ENCODE results near the gene DUOX1. TPM values are rescaled to one million over a fixed set of nuclear protein-coding genes. Genes with fewer than 3 reads are reported as not detected.

DUOX1 gene
- total RNA-seq, 2 experiments from 2014 or later, result not detected

- no peaks in the 10 kb centered on the region for H3K36me3 Mint-ChIP-seq (ENCODE audit: low read depth)
- H3K9me3 Mint-ChIP-seq, result no peaks in the 10 kb centered on the region
- H3K27me3 Mint-ChIP-seq, result peaks cover 22% of the 10 kb centered on the region
- H3K4me1 Mint-ChIP-seq, result peaks cover 12% of the 10 kb centered on the region
- CTCF ChIA-PET, result interaction anchor here (0.7 to 2.1 kb wide), 5 partner anchors 11 to 24 kb away, joined by 3 to 13 read pairs (median 3); no protein-coding TSS in a partner anchor
- no peak for DNase-seq
- H3K27ac Mint-ChIP-seq, result peak overlapping the region; percentile 73
- POLR2A ChIA-PET, result interaction anchor here (0.7 kb wide), 1 partner anchor 215 kb away, joined by 3 read pairs; a partner anchor contains a TSS
- H3K4me3 Mint-ChIP-seq, result peak overlapping the region; percentile 64
Observed at GRCh38 chr15:45186771-45187577, 57.2 kb downstream of the DUOX1 start.

- ChIA-PET CTCF (interaction anchor here (1.0 kb wide), 1 partner anchor 17 kb away, joined by 4 read pairs; no protein-coding TSS in a partner anchor), POLR2A (interaction anchor here (0.9 kb wide), 1 partner anchor 12 kb away, joined by 3 read pairs; no protein-coding TSS in a partner anchor)
- Mint-ChIP-seq H3K36me3 (ENCODE audit: low read depth) (no peaks in the 10 kb centered on the region), H3K27me3 (peaks cover 22% of the 10 kb centered on the region), H3K9me3 (no peaks in the 10 kb centered on the region), H3K27ac (no peak overlapping the region), H3K4me1 (peaks cover 12% of the 10 kb centered on the region), H3K4me3 (no peak overlapping the region)
- DNase-seq, result no peak
Observed at GRCh38 chr15:45187578-45187893, 57.7 kb downstream of the DUOX1 start.

- peak; percentile 39 for DNase-seq
- ChIA-PET CTCF (interaction anchor here (0.6 to 1.8 kb wide), 4 partner anchors 12 to 72 kb away, joined by 3 to 5 read pairs (median 4); no protein-coding TSS in a partner anchor), POLR2A (interaction anchor here (0.9 kb wide), 1 partner anchor 13 kb away, joined by 3 read pairs; no protein-coding TSS in a partner anchor)
- Mint-ChIP-seq H3K4me3 (peak within 1 kb of the TSS; percentile 74), H3K27ac (peak within 1 kb of the TSS; percentile 73), H3K9me3 (no peaks in the 10 kb centered on the region), H3K27me3 (peaks cover 22% of the 10 kb centered on the region), H3K4me1 (peaks cover 12% of the 10 kb centered on the region), H3K36me3 (ENCODE audit: low read depth) (no peaks in the 10 kb centered on the region)
Observed at GRCh38 chr15:45187894-45188830, 58.4 kb downstream of the DUOX1 start, which contains the start of gene SHF. Gene SHF (minus strand): TSS chr15:45187966. CDS start chr15:45187951, 15 bp downstream.

- no peak overlapping the region for H3K27ac Mint-ChIP-seq
- ChIA-PET CTCF (interaction anchor here (0.6 to 1.5 kb wide), 15 partner anchors 7 to 233 kb away, joined by 3 to 13 read pairs (median 4); no protein-coding TSS in a partner anchor), POLR2A (interaction anchor here (0.6 kb wide), 1 partner anchor 11 kb away, joined by 3 read pairs; no protein-coding TSS in a partner anchor)
- no peak for DNase-seq
- H3K27me3 Mint-ChIP-seq, result peaks cover 2% of the 10 kb centered on the region
- no peak overlapping the region for H3K4me3 Mint-ChIP-seq
- peaks cover 20% of the 10 kb centered on the region for H3K4me1 Mint-ChIP-seq
- H3K36me3 Mint-ChIP-seq (ENCODE audit: low read depth), result no peaks in the 10 kb centered on the region
- no peaks in the 10 kb centered on the region for H3K9me3 Mint-ChIP-seq
Observed at GRCh38 chr15:45197512-45197911, 67.7 kb downstream of the DUOX1 start.

GRCh38 chr15:45198337-45199135 is 68.7 kb downstream of the DUOX1 start:
- ChIA-PET CTCF (interaction anchor here (0.7 to 1.8 kb wide), 21 partner anchors 8 to 232 kb away, joined by 3 to 13 read pairs (median 4); no protein-coding TSS in a partner anchor), POLR2A (interaction anchor here (0.8 kb wide), 1 partner anchor 29 kb away, joined by 3 read pairs; no protein-coding TSS in a partner anchor)
- Mint-ChIP-seq H3K4me3 (no peak overlapping the region), H3K27me3 (peaks cover 2% of the 10 kb centered on the region), H3K9me3 (no peaks in the 10 kb centered on the region), H3K27ac (no peak overlapping the region), H3K4me1 (peaks cover 20% of the 10 kb centered on the region), H3K36me3 (ENCODE audit: low read depth) (no peaks in the 10 kb centered on the region)
- peak; percentile 95 for DNase-seq

GRCh38 chr15:45199136-45199810 is 69.5 kb downstream of the DUOX1 start:
- Mint-ChIP-seq H3K27me3 (peaks cover 6% of the 10 kb centered on the region), H3K4me1 (peaks cover 20% of the 10 kb centered on the region), H3K36me3 (ENCODE audit: low read depth) (no peaks in the 10 kb centered on the region), H3K9me3 (no peaks in the 10 kb centered on the region), H3K4me3 (no peak overlapping the region), H3K27ac (no peak overlapping the region)
- CTCF ChIA-PET, result interaction anchor here (0.6 to 1.8 kb wide), 7 partner anchors 9 to 81 kb away, joined by 3 to 7 read pairs (median 5); no protein-coding TSS in a partner anchor
- POLR2A ChIA-PET, result no interaction called here
- DNase-seq, result peak; percentile 41

GRCh38 chr15:45200001-45200798 is 70.4 kb downstream of the DUOX1 start:
- peak; percentile 97 for DNase-seq
- Mint-ChIP-seq H3K27ac (no peak overlapping the region), H3K4me3 (no peak overlapping the region), H3K9me3 (no peaks in the 10 kb centered on the region), H3K36me3 (ENCODE audit: low read depth) (no peaks in the 10 kb centered on the region), H3K4me1 (peaks cover 25% of the 10 kb centered on the region), H3K27me3 (peaks cover 6% of the 10 kb centered on the region)
- ChIA-PET CTCF (interaction anchor here (0.6 to 2.8 kb wide), 11 partner anchors 9 to 230 kb away, joined by 3 to 13 read pairs (median 4); no protein-coding TSS in a partner anchor), POLR2A (interaction anchor here (0.6 kb wide), 1 partner anchor 571 kb away, joined by 4 read pairs; no protein-coding TSS in a partner anchor)

- H3K4me1 Mint-ChIP-seq, result peaks cover 28% of the 10 kb centered on the region
- H3K4me3 Mint-ChIP-seq, result no peak overlapping the region
- peak; percentile 69 for DNase-seq
- peaks cover 6% of the 10 kb centered on the region for H3K27me3 Mint-ChIP-seq
- no peaks in the 10 kb centered on the region for H3K9me3 Mint-ChIP-seq
- no peak overlapping the region for H3K27ac Mint-ChIP-seq
- H3K36me3 Mint-ChIP-seq (ENCODE audit: low read depth), result no peaks in the 10 kb centered on the region
- ChIA-PET POLR2A (interaction anchor here (1.0 kb wide), 1 partner anchor 202 kb away, joined by 4 read pairs; a partner anchor contains a TSS), CTCF (interaction anchor here (0.7 to 2.8 kb wide), 10 partner anchors 9 to 229 kb away, joined by 3 to 13 read pairs (median 4); no protein-coding TSS in a partner anchor)
Observed at GRCh38 chr15:45200799-45201556, 71.2 kb downstream of the DUOX1 start.

GRCh38 chr15:45201557-45201859 is 71.7 kb downstream of the DUOX1 start:
- no peaks in the 10 kb centered on the region for H3K36me3 Mint-ChIP-seq (ENCODE audit: low read depth)
- H3K4me3 Mint-ChIP-seq, result no peak overlapping the region
- H3K4me1 Mint-ChIP-seq, result peaks cover 28% of the 10 kb centered on the region
- ChIA-PET POLR2A (interaction anchor here (1.0 kb wide), 1 partner anchor 201 kb away, joined by 4 read pairs; a partner anchor contains a TSS), CTCF (interaction anchor here (0.7 to 2.8 kb wide), 6 partner anchors 8 to 228 kb away, joined by 3 to 13 read pairs (median 4); no protein-coding TSS in a partner anchor)
- H3K27me3 Mint-ChIP-seq, result peaks cover 7% of the 10 kb centered on the region
- H3K27ac Mint-ChIP-seq, result no peak overlapping the region
- no peak for DNase-seq
- H3K9me3 Mint-ChIP-seq, result no peaks in the 10 kb centered on the region

GRCh38 chr15:45201869-45202268 is 72.1 kb downstream of the DUOX1 start:
- H3K36me3 Mint-ChIP-seq (ENCODE audit: low read depth), result no peaks in the 10 kb centered on the region
- peaks cover 11% of the 10 kb centered on the region for H3K27me3 Mint-ChIP-seq
- no peak overlapping the region for H3K4me3 Mint-ChIP-seq
- CTCF ChIA-PET, result interaction anchor here (1.0 to 2.8 kb wide), 5 partner anchors 11 to 201 kb away, joined by 3 to 13 read pairs (median 3); a partner anchor contains a TSS
- no peak overlapping the region for H3K27ac Mint-ChIP-seq
- POLR2A ChIA-PET, result no interaction called here
- H3K4me1 Mint-ChIP-seq, result peaks cover 28% of the 10 kb centered on the region
- no peak for DNase-seq
- no peaks in the 10 kb centered on the region for H3K9me3 Mint-ChIP-seq

All from activated CD4-positive, alpha-beta T cell treated with anti-CD3 and anti-CD28 coated beads, Interleukin-2, amount 10 ng/mL, durations not matched to agents 7 days and 5 days (primary cell).